Lung (tissue), 12 donors: Measurements from ENCODE around the gene LIMA1. TPM values are rescaled to one million over a fixed set of nuclear protein-coding genes. Genes with fewer than 3 reads are reported as not detected.

Source experiments
- ATAC-seq: fragments of 200-7000 bp; cut with Tn5 transposase; one replicate; pipeline ENCODE4 v1.9.1; 2020; ENCODE audit warnings: moderate number of reproducible peaks; ENCODE audit not compliant: insufficient read depth, low FRiP score
- DNase-seq, 3 donors: peaks; one replicate each; pipeline ENCODE4 v3.0.0-alpha.2; 2013 to 2017
- H3K27ac ChIP-seq, 2 donors: one replicate each; pipeline ENCODE4 v1.5.1; 2013; ENCODE audit warnings: mild to moderate bottlenecking in 2 of 2, moderate library complexity in 2 of 2, control low read depth in 1 of 2, inconsistent platforms in 1 of 2, low read depth in 1 of 2, low read length in 1 of 2
- H3K27me3 ChIP-seq, 3 donors: one replicate each; pipeline ENCODE4 v1.5.1; 2013; ENCODE audit warnings: low read length in 2 of 3; ENCODE audit not compliant: control insufficient read depth in 3 of 3, insufficient read depth in 3 of 3
- H3K36me3 ChIP-seq, 4 donors: one replicate each; pipeline ENCODE4 v1.5.1; 2013; ENCODE audit warnings: low read length in 4 of 4, mild to moderate bottlenecking in 1 of 4, moderate library complexity in 1 of 4; ENCODE audit not compliant: control insufficient read depth in 4 of 4, insufficient read depth in 4 of 4
- H3K4me1 ChIP-seq, 5 donors: one replicate each; pipeline ENCODE4 v1.5.1; 2013; ENCODE audit warnings: low read length in 5 of 5, mild to moderate bottlenecking in 2 of 5, moderate library complexity in 1 of 5; ENCODE audit not compliant: control insufficient read depth in 5 of 5, insufficient read depth in 5 of 5
- H3K4me3 ChIP-seq: one replicate; pipeline ENCODE4 v1.5.1; 2013; ENCODE audit warnings: mild to moderate bottlenecking, control low read depth, moderate library complexity
- H3K9ac ChIP-seq, 2 donors: one replicate each; pipeline ENCODE4 v1.5.1; 2013; ENCODE audit warnings: low read length in 2 of 2, control low read depth in 1 of 2; ENCODE audit not compliant: insufficient read depth in 1 of 2
- H3K9me3 ChIP-seq, 4 donors: one replicate each; pipeline ENCODE4 v1.5.1; 2013; ENCODE audit warnings: low read length in 3 of 4, mild to moderate bottlenecking in 1 of 4, moderate library complexity in 1 of 4; ENCODE audit not compliant: control insufficient read depth in 4 of 4, insufficient read depth in 3 of 4
- WGBS, 2 donors: extraction: QIAGEN DNeasy Blood & Tissue Kit; methylation state at CpG; one replicate each; pipeline ENCODE4 v1.1.7; 2013; 5-methylcytosine and 5-hydroxymethylcytosine counted together
- polyA plus RNA-seq, 2 donors: library from polyadenylated mRNA; stranded (reverse); fragments of 200-250 nt; gene quantifications; one replicate each; pipeline ENCODE4 v1.2.1, GENCODE V29; 2013
- total RNA-seq, 2 donors: library from RNA; depleted of rRNA in 1 of 2; stranded (reverse); fragments of >200 nt in 1 of 2; gene quantifications; one replicate each; pipeline ENCODE4 v1.2.1, GENCODE V29; 2014 to 2021
- TF ChIP-seq, protein P1 (sequence below): IDR thresholded peaks from 2 replicates; pipeline ENCODE4 v1.5.1; 2012; ENCODE audit warnings: mild to moderate bottlenecking; ENCODE audit errors: control extremely low read depth, extremely low read depth
- donor health status: control.
- donor health status: control.
- donor health status: Bipolar disorder and iron deficiency.
- donor health status: healthy.
- donor health status: DM: yes; HTN: yes; CAD: no.

LIMA1 gene
- total and polyA plus RNA-seq, 4 donors = 25.0 to 69.7 (median 45.7) TPM

DNA sequence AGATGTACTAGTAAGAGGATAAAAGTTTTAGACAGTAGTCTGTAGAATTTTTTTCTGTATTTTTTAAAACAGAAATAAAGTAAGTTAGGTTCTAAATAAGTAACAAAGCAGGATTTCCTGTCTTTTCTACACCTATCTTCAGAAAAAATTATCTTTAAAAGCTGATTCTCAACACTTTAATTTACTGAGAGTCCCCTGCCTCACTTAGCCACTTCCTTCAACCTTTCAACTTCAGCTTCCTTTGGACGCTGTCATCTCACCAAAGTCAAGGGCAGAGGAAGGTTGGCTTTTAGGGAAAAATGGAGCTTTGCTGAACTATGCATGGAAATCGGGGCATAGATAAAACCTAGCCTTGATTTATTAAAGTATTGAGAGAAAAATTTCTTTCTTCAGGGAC, 71.3 kb downstream of the LIMA1 start:
- H3K4me1 ChIP-seq = peaks cover 0 to 2% (median 0%) of the 10 kb centered on the region in 5 donors

DNA sequence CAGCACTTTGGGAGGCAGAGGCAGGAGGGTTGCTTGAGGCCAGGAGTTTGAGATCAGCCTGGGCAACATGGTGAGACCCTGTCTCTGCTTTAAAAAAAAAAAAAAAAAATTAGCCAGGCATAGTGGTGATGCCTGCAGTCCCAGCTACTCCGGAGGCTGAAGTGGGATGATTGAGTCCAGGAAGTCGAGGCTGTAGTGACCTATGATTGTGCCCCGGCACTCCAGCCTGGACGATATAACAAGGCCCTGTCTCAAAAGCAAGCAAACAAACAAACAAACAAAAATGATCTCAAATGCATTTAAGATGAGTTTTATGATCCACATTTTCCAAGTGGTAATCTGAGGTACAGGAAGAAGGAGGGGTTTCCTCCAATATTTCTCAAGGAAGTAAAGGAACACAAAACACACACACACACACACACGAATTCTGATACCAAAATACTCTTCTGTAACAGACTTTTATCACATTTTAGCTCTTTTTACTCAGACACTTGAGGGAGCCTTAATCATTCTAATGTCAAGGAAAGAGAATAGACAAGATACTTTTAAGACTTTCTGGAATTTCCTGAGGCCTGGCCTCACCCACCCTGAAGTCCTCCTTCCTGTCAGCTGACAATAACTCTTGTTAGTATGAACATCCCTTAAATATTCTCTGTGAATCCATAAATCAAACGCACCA, 71.8 kb downstream of the LIMA1 start:
- DNase-seq = peak in 1 of 3 donors; percentile 16
- Histone ChIP-seq H3K27me3 (no peaks in the 10 kb centered on the region), H3K4me1 (peaks cover 0 to 2% (median 0%) of the 10 kb centered on the region in 5 donors), H3K4me3 (no peak overlapping the region), H3K27ac (peak overlapping the region; percentile 48 to 70), H3K9ac (no peak overlapping the region), H3K36me3 (peaks cover 0 to 7% (median 1%) of the 10 kb centered on the region in 4 donors), H3K9me3 (no peaks in the 10 kb centered on the region)
- ATAC-seq = no peak
- TF ChIP-seq, protein P1, sequence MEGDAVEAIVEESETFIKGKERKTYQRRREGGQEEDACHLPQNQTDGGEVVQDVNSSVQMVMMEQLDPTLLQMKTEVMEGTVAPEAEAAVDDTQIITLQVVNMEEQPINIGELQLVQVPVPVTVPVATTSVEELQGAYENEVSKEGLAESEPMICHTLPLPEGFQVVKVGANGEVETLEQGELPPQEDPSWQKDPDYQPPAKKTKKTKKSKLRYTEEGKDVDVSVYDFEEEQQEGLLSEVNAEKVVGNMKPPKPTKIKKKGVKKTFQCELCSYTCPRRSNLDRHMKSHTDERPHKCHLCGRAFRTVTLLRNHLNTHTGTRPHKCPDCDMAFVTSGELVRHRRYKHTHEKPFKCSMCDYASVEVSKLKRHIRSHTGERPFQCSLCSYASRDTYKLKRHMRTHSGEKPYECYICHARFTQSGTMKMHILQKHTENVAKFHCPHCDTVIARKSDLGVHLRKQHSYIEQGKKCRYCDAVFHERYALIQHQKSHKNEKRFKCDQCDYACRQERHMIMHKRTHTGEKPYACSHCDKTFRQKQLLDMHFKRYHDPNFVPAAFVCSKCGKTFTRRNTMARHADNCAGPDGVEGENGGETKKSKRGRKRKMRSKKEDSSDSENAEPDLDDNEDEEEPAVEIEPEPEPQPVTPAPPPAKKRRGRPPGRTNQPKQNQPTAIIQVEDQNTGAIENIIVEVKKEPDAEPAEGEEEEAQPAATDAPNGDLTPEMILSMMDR = no peak
- WGBS, 2 donors = 53 to 64% methylated on average over 6 of the region's 6 CpGs

More for the DNA sequence above, 71.3 kb downstream of the LIMA1 start:
- Histone ChIP-seq H3K27me3 (no peaks in the 10 kb centered on the region), H3K9ac (peak overlapping the region in 1 of 2 donors; percentile 24), H3K36me3 (peaks cover 0 to 5% (median 1%) of the 10 kb centered on the region in 4 donors), H3K9me3 (no peaks in the 10 kb centered on the region), H3K4me3 (no peak overlapping the region), H3K27ac (peak overlapping the region in 1 of 2 donors; percentile 63)
- 52 to 53% methylated on average over 2 of the region's 2 CpGs for WGBS, 2 donors
- DNase-seq = no peak
- TF ChIP-seq, protein P1 = no peak
- no peak for ATAC-seq

DNA sequence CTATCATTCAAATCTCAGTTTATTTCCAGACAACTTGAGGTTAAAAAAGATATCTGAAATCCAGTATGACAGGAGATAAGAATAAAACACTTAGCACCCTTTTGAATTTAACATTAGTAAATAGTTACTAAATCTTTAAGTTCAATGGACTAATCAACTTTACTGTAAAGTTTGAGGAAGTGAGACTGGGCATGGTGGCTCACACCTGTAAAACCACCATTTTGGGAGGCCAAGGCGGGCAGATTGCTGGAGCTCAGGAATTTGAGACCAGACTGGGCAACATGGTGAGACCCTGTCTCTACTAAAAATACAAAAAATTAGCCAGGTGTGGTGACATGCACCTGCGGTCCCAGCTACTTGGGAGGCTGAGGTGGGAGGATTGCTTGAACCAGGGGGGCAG, 75.9 kb downstream of the LIMA1 start:
- no peaks in the 10 kb centered on the region for H3K9me3 ChIP-seq
- TF ChIP-seq, protein P1 = no peak
- no peak overlapping the region for H3K27ac ChIP-seq
- peaks cover 0 to 2% (median 0%) of the 10 kb centered on the region in 5 donors for H3K4me1 ChIP-seq
- DNase-seq = no peak
- no peaks in the 10 kb centered on the region for H3K27me3 ChIP-seq
- peaks cover 10 to 19% (median 14%) of the 10 kb centered on the region in 4 donors for H3K36me3 ChIP-seq
- 98% methylated on average over 2 of the region's 2 CpGs for WGBS, 2 donors
- H3K9ac ChIP-seq = no peak overlapping the region
- H3K4me3 ChIP-seq = no peak overlapping the region
- no peak for ATAC-seq
